ENCODE data around the gene APRT.
A peak's percentile ranks its signal among the peaks of the same experiment; 100 is the strongest.

APRT gene

DNA sequence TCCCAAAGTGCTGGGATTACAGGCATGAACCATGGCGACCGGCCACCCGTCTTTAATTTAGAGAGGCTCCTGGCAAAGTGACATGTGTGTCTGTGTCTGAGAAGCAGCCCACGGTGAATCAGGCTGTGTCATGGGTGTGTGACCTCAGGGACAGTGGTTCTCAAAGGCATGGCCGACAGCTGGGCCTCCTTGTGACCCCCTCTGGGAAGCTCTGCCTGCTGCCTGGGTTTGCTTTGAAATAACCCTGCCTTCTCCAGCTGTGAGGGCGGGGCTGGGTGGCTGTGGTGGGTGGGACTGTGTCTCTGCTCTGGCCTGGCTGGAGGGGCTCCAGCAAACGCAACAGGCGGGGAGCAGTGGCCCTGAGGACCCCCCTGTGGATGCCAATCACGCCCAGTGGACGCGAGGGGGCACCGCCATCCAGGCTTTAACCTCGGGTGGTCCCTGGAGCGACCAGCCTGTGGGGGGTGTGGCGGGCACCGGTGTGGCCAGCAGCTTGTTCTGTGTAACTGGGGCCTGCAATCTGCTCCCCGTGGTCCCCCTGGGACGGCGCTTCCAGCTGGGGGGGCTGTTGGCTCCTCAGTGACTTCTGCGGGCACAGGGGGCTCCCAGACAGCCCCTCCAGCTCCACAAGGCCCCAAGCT, 8.8 kb upstream of the APRT start:
- TF ChIP-seq ZFX (IDR thresholded peaks at IDR 0.05; ENCODE audit: borderline replicate concordance) = no peak
- TF ChIP-seq, protein P1, sequence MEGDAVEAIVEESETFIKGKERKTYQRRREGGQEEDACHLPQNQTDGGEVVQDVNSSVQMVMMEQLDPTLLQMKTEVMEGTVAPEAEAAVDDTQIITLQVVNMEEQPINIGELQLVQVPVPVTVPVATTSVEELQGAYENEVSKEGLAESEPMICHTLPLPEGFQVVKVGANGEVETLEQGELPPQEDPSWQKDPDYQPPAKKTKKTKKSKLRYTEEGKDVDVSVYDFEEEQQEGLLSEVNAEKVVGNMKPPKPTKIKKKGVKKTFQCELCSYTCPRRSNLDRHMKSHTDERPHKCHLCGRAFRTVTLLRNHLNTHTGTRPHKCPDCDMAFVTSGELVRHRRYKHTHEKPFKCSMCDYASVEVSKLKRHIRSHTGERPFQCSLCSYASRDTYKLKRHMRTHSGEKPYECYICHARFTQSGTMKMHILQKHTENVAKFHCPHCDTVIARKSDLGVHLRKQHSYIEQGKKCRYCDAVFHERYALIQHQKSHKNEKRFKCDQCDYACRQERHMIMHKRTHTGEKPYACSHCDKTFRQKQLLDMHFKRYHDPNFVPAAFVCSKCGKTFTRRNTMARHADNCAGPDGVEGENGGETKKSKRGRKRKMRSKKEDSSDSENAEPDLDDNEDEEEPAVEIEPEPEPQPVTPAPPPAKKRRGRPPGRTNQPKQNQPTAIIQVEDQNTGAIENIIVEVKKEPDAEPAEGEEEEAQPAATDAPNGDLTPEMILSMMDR (IDR thresholded peaks at IDR 0.05) = no peak
- no peak overlapping the region for H3K27ac ChIP-seq

DNA sequence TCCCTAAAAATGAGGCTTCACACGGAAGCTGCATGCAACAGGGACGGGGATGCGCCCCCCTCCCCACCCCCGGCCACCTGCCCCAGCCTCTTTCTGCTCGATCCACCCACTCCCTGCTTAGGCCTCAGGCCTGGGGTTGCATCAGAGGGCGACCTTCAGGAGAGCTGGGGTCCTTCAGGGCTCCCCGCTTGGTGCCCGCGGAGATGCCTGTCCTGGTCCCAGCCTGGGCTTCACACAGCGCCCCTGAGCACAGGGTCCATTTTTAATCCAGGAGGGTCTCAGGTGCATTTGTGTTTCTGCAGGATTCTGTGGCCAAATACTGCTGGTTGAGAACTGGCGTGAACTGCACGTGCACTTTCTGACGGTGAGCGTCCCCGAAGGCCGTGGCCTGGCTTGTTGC, 7.4 kb upstream of the APRT start:
- H3K27ac ChIP-seq = no peak overlapping the region
- TF ChIP-seq ZFX (IDR thresholded peaks at IDR 0.05; ENCODE audit: borderline replicate concordance) = no peak
- TF ChIP-seq, protein P1 (IDR thresholded peaks at IDR 0.05) = no peak

- TF ChIP-seq, protein P1 (IDR thresholded peaks at IDR 0.05) = no peak
- no peak for TF ChIP-seq ZFX (IDR thresholded peaks at IDR 0.05; ENCODE audit: borderline replicate concordance)
- H3K27ac ChIP-seq = no peak overlapping the region
These were observed 6.8 kb upstream of the APRT start for GRCh38 chr16:88818575-88818874.

- no peak overlapping the region for H3K27ac ChIP-seq
- no peak for TF ChIP-seq ZFX (IDR thresholded peaks at IDR 0.05; ENCODE audit: borderline replicate concordance)
- TF ChIP-seq, protein P1 (IDR thresholded peaks at IDR 0.05) = no peak
These were observed 6.3 kb upstream of the APRT start for GRCh38 chr16:88817785-88818574.

DNA sequence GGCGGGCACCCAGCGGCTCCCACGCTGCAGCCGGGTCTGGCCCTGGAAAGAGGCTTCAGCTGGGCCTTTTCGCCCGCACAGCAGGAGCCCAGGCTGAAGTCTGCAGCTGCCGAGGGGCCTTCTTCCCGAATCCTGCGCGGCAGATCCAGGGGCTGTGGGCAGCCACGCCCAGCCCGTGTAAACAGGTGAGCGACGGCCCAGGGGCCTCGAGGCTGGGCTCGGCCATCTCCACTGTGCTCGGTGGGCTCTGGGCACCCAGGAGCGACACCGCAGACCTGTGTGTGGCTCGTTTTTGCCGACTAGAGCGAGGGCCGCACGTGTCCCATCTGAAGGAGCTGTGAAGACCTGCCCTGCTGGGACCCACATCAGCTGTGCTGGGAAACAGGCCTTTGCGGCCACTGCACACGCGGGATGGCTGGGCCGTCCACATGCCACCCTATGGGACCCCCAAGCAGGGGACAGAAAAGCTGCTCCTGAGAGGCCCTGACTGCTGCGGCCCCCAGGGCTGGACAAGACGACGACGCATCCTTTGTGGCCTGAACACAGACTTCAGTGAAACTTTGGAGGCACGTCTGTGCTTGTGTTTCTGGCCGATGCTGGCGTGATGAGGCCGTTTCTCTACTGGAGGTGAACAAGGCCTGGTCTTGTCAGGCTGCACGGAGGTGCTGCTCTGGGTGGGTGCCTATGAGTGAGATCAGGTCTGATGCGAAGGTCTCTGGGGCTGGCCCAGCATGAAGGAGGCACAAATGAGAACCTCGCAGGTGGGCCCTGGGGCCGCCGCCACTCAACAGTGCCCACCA, 5.2 kb upstream of the APRT start:
- no peak for TF ChIP-seq ZFX (IDR thresholded peaks at IDR 0.05; ENCODE audit: borderline replicate concordance)
- TF ChIP-seq, protein P1 (IDR thresholded peaks at IDR 0.05) = no peak

DNA sequence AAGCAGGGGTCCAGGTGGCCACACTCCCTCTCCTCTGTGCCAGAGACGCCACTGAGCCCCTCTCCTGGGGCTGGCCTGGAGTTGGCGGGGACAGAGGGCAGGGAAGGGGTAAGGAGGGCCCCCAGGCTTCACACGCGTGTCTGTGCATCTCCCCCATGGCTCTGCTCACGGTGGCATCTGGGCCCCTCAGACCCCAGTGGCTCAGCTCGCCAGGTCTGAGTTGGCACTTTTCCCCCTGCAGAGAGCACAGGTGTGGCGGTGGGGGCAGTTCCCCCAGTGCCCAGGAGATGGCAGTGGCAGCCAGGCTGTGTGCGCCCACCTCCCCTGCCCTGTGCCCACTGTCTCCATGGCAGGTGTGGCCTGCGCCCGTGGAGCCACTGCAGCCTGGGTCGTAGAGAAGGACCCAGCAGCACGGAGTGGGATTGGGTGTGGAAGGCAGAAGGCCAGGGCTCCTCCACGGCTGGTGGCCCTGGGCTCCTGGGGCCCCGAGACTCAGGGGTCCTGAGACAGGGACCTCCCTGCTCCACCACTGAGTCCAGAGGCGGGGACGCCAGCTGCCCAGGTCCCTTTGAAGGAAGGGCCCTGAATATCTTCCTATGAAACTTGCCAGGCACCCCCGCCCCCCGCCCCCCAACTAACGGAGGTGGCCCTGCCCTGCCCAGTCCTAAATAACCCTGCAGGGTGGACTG, 4.3 kb upstream of the APRT start:
- no peak for TF ChIP-seq ZFX (IDR thresholded peaks at IDR 0.05; ENCODE audit: borderline replicate concordance)
- TF ChIP-seq, protein P1 (IDR thresholded peaks at IDR 0.05) = peak; percentile 92

More for the DNA sequence above, 5.2 kb upstream of the APRT start:
- H3K27ac ChIP-seq = no peak overlapping the region

More for the DNA sequence above, 4.3 kb upstream of the APRT start:
- no peak overlapping the region for H3K27ac ChIP-seq

Measured in 22Rv1 (cell line).